ENCODE measurements around the gene SPIRE2. TPM values are rescaled to one million over a fixed set of nuclear protein-coding genes. Genes with fewer than 3 reads are reported as not detected.
A peak's percentile ranks its signal among the peaks of the same experiment; 100 is the strongest.
"Not testable (repeated sequence)": the region's sequence is repeated elsewhere in the genome, so short reads cannot be mapped to it uniquely, and the experiment has no call there.

SPIRE2 gene
- total RNA-seq, 1 experiment from 2014 or later = 3.8 TPM

GRCh38 chr16:89791278-89791995 is 36.8 kb upstream of the SPIRE2 start:
- intact Hi-C loops (cut with micrococcal nuclease) = no loop called here
- H3K27me3 Mint-ChIP-seq (ENCODE audit: insufficient read depth, unreplicated experiment) = no peaks in the 10 kb centered on the region
- no peak overlapping the region for H3K4me3 Mint-ChIP-seq (ENCODE audit: unreplicated experiment)
- no peak for TF ChIP-seq CTCF (IDR thresholded peaks at IDR 0.05; ENCODE audit: unreplicated experiment)
- peaks cover 43% of the 10 kb centered on the region for H3K36me3 Mint-ChIP-seq (ENCODE audit: insufficient read depth, unreplicated experiment)
- no peaks in the 10 kb centered on the region for H3K4me1 Mint-ChIP-seq (ENCODE audit: insufficient read depth, unreplicated experiment)
- no TSS peak for BruUV-seq (replicated peaks)
- DNase-seq (ENCODE audit: unreplicated experiment) = no peak
- ChIA-PET CTCF (interaction anchor here (0.5 to 4.1 kb wide), 7 partner anchors 11 to 92 kb away, joined by 3 to 20 read pairs (median 4); no protein-coding TSS in a partner anchor), POLR2A (no interaction called here)
- H3K27ac Mint-ChIP-seq (ENCODE audit: low read depth, unreplicated experiment) = peak overlapping the region; percentile 11
- H3K9me3 Mint-ChIP-seq (ENCODE audit: unreplicated experiment) = no peaks in the 10 kb centered on the region

DNA sequence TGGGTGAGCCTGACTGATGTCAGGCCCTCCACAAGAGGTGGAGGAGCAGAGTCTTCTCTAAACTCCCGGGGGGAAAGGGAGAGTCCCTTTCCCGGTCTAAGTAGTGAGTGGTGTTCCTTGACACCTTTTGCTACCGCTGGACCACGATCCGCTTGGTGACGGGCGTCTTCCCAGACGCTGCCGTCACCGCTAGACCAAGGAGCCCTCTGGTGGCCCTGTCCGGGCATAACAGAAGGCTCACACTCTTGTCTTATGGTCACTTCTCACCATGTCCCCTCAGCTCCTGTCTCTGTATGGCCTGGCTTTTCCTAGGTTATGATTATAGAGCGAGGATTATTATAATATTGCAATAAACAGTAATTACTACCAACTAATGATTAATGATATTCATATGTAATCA is 35.2 kb upstream of the SPIRE2 start:
- intact Hi-C loops (cut with micrococcal nuclease) = loop anchor here (2.0 kb wide), 1 partner anchor 92 kb away; the partner anchor contains the start of gene SPATA2L
- H3K36me3 Mint-ChIP-seq (ENCODE audit: insufficient read depth, unreplicated experiment) = peaks cover 41% of the 10 kb centered on the region
- H3K9me3 Mint-ChIP-seq (ENCODE audit: unreplicated experiment); BruUV-seq (replicated peaks); H3K27me3 Mint-ChIP-seq (ENCODE audit: insufficient read depth, unreplicated experiment); POLR2A ChIA-PET; H3K27ac Mint-ChIP-seq (ENCODE audit: low read depth, unreplicated experiment); H3K4me3 Mint-ChIP-seq (ENCODE audit: unreplicated experiment); H3K4me1 Mint-ChIP-seq (ENCODE audit: insufficient read depth, unreplicated experiment): not testable (repeated sequence)
- CTCF ChIA-PET = interaction anchor here (0.7 to 4.1 kb wide), 8 partner anchors 9 to 93 kb away, joined by 3 to 20 read pairs (median 6); no protein-coding TSS in a partner anchor
- TF ChIP-seq CTCF (IDR thresholded peaks at IDR 0.05; ENCODE audit: unreplicated experiment) = peak; percentile 66
- DNase-seq (ENCODE audit: unreplicated experiment) = peak; percentile 18

- H3K27ac Mint-ChIP-seq (ENCODE audit: low read depth, unreplicated experiment) = no peak overlapping the region
- no peak for DNase-seq (ENCODE audit: unreplicated experiment)
- TF ChIP-seq CTCF (IDR thresholded peaks at IDR 0.05; ENCODE audit: unreplicated experiment) = no peak
- no peaks in the 10 kb centered on the region for H3K4me1 Mint-ChIP-seq (ENCODE audit: insufficient read depth, unreplicated experiment)
- ChIA-PET CTCF (interaction anchor here (0.7 to 4.1 kb wide), 9 partner anchors 8 to 224 kb away, joined by 3 to 20 read pairs (median 6); no protein-coding TSS in a partner anchor), POLR2A (interaction anchor here (0.9 kb wide), 1 partner anchor 67 kb away, joined by 3 read pairs; no protein-coding TSS in a partner anchor)
- H3K9me3 Mint-ChIP-seq (ENCODE audit: unreplicated experiment) = no peaks in the 10 kb centered on the region
- no peaks in the 10 kb centered on the region for H3K27me3 Mint-ChIP-seq (ENCODE audit: insufficient read depth, unreplicated experiment)
- no TSS peak for BruUV-seq (replicated peaks)
- intact Hi-C loops (cut with micrococcal nuclease) = loop anchor here (2.0 kb wide), 1 partner anchor 93 kb away; the partner anchor contains the start of gene SPATA2L
- H3K36me3 Mint-ChIP-seq (ENCODE audit: insufficient read depth, unreplicated experiment) = peaks cover 40% of the 10 kb centered on the region
- no peak overlapping the region for H3K4me3 Mint-ChIP-seq (ENCODE audit: unreplicated experiment)
Observed at GRCh38 chr16:89793955-89794354, 34.3 kb upstream of the SPIRE2 start.

DNA sequence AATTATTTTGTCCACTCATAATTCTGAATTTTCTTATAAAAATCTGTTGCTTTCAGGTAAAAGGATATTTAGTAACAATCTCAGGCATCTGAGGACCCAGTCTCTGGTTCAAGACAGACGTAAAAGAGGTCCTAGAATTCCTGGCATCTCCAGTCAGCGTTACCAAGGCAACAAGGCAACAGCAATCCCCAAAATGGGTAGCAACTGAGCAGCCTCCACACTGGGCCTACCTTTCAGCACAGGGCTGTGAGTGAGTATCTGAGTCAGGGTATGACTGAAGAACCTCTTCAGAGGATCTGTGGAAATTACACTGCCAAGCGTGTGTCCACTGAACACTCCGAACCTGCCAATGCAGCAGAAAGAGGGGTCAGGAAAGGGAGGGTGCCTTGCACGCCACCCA is 32.6 kb upstream of the SPIRE2 start:
- no peaks in the 10 kb centered on the region for H3K27me3 Mint-ChIP-seq (ENCODE audit: insufficient read depth, unreplicated experiment)
- no peak for TF ChIP-seq CTCF (IDR thresholded peaks at IDR 0.05; ENCODE audit: unreplicated experiment)
- ChIA-PET POLR2A (no interaction called here), CTCF (interaction anchor here (0.6 kb wide), 1 partner anchor 17 kb away, joined by 4 read pairs; no protein-coding TSS in a partner anchor)
- H3K9me3 Mint-ChIP-seq (ENCODE audit: unreplicated experiment) = no peaks in the 10 kb centered on the region
- peaks cover 33% of the 10 kb centered on the region for H3K36me3 Mint-ChIP-seq (ENCODE audit: insufficient read depth, unreplicated experiment)
- H3K4me1 Mint-ChIP-seq (ENCODE audit: insufficient read depth, unreplicated experiment) = no peaks in the 10 kb centered on the region
- DNase-seq (ENCODE audit: unreplicated experiment) = no peak
- no TSS peak for BruUV-seq (replicated peaks)
- intact Hi-C loops (cut with micrococcal nuclease) = no loop called here
- H3K4me3 Mint-ChIP-seq (ENCODE audit: unreplicated experiment) = no peak overlapping the region
- H3K27ac Mint-ChIP-seq (ENCODE audit: low read depth, unreplicated experiment) = no peak overlapping the region

All from MCF 10A (cell line).